Measurements from ENCODE around the gene RAB26. TPM values are rescaled to one million over a fixed set of nuclear protein-coding genes. Genes with fewer than 3 reads are reported as not detected.

The RAB26 gene
- total and polyA plus RNA-seq, 2 of the 13 experiments (the other 11 are each of a cell fraction or from before 2014, with no cell fraction given), result 0.86 to 3.6 TPM

DNA sequence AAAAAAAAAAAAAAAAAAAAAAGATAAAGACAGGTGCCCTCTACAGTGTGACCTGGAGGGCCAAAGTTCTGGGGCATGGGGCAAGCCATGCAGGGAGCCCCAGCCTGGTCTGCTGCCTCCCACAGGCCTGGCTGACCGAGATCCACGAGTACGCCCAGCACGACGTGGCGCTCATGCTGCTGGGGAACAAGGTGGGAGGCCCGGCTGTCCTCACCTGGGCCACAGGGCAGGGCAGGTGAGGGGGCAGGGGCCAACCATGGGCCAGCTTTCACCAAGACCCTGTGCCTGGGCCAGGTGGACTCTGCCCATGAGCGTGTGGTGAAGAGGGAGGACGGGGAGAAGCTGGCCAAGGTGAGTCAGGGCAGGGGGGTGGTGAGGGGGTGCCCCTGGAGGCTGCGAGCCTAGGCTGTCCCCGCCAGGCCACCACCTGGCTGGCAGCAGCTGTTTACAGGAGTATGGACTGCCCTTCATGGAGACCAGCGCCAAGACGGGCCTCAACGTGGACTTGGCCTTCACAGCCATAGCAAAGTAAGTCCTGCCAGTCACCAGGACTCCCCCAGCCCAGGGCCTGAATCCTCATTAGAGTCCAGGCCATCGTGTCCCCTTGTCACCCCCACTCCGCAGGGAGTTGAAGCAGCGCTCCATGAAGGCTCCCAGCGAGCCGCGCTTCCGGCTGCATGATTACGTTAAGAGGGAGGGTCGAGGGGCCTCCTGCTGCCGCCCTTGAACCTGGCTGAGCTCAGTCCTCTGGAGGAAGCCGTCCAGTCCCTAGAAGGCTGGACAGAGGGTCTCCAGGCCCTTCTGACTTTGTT, 4.5 kb downstream of the RAB26 start (continued):
- TF ChIP-seq, protein P1, sequence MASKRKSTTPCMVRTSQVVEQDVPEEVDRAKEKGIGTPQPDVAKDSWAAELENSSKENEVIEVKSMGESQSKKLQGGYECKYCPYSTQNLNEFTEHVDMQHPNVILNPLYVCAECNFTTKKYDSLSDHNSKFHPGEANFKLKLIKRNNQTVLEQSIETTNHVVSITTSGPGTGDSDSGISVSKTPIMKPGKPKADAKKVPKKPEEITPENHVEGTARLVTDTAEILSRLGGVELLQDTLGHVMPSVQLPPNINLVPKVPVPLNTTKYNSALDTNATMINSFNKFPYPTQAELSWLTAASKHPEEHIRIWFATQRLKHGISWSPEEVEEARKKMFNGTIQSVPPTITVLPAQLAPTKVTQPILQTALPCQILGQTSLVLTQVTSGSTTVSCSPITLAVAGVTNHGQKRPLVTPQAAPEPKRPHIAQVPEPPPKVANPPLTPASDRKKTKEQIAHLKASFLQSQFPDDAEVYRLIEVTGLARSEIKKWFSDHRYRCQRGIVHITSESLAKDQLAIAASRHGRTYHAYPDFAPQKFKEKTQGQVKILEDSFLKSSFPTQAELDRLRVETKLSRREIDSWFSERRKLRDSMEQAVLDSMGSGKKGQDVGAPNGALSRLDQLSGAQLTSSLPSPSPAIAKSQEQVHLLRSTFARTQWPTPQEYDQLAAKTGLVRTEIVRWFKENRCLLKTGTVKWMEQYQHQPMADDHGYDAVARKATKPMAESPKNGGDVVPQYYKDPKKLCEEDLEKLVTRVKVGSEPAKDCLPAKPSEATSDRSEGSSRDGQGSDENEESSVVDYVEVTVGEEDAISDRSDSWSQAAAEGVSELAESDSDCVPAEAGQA (IDR thresholded peaks at IDR 0.05; ENCODE audit: low read depth), result peak; percentile 18; the same call in 1 of the 2 replicates
- TF ChIP-seq, protein P1 (CRISPR knock-in tag; IDR thresholded peaks at IDR 0.05; ENCODE audit: borderline replicate concordance), result no peak
- TF ChIP-seq RXRB (CRISPR knock-in tag; IDR thresholded peaks at IDR 0.05; ENCODE audit: borderline replicate concordance) (no peak), PPARG (CRISPR knock-in tag; conservative IDR thresholded peaks at IDR 0.05) (no peak), NCOR1 (IDR thresholded peaks at IDR 0.05; ENCODE audit: borderline replicate concordance, low read length) (no peak), CAMTA2 (CRISPR knock-in tag; IDR thresholded peaks at IDR 0.05; ENCODE audit: borderline replicate concordance) (no peak), MLLT10 (CRISPR knock-in tag; IDR thresholded peaks at IDR 0.05) (no peak), ZNF670 (CRISPR knock-in tag; IDR thresholded peaks at IDR 0.05; ENCODE audit: borderline replicate concordance) (no peak)
- TF ChIP-seq, protein P2, sequence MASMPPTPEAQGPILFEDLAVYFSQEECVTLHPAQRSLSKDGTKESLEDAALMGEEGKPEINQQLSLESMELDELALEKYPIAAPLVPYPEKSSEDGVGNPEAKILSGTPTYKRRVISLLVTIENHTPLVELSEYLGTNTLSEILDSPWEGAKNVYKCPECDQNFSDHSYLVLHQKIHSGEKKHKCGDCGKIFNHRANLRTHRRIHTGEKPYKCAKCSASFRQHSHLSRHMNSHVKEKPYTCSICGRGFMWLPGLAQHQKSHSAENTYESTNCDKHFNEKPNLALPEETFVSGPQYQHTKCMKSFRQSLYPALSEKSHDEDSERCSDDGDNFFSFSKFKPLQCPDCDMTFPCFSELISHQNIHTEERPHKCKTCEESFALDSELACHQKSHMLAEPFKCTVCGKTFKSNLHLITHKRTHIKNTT (CRISPR knock-in tag; IDR thresholded peaks at IDR 0.05), result no peak
- TF ChIP-seq, protein P3, sequence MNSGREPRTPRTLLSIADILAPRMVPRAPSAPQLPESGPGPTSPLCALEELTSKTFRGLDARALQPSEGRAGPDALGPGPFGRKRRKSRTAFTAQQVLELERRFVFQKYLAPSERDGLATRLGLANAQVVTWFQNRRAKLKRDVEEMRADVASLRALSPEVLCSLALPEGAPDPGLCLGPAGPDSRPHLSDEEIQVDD (CRISPR knock-in tag; IDR thresholded peaks at IDR 0.05; ENCODE audit: borderline replicate concordance), result no peak
- TF ChIP-seq, protein P4, sequence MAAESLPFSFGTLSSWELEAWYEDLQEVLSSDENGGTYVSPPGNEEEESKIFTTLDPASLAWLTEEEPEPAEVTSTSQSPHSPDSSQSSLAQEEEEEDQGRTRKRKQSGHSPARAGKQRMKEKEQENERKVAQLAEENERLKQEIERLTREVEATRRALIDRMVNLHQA (CRISPR knock-in tag; IDR thresholded peaks at IDR 0.05), result no peak
- TF ChIP-seq, protein P5, sequence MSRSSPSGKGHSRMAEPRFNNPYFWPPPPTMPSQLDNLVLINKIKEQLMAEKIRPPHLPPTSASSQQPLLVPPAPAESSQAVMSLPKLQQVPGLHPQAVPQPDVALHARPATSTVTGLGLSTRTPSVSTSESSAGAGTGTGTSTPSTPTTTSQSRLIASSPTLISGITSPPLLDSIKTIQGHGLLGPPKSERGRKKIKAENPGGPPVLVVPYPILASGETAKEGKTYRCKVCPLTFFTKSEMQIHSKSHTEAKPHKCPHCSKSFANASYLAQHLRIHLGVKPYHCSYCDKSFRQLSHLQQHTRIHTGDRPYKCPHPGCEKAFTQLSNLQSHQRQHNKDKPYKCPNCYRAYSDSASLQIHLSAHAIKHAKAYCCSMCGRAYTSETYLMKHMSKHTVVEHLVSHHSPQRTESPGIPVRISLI (CRISPR knock-in tag; IDR thresholded peaks at IDR 0.05; ENCODE audit: borderline replicate concordance), result peak; percentile 84; the same call in 1 of the 2 replicates
- TF ChIP-seq, protein P6, sequence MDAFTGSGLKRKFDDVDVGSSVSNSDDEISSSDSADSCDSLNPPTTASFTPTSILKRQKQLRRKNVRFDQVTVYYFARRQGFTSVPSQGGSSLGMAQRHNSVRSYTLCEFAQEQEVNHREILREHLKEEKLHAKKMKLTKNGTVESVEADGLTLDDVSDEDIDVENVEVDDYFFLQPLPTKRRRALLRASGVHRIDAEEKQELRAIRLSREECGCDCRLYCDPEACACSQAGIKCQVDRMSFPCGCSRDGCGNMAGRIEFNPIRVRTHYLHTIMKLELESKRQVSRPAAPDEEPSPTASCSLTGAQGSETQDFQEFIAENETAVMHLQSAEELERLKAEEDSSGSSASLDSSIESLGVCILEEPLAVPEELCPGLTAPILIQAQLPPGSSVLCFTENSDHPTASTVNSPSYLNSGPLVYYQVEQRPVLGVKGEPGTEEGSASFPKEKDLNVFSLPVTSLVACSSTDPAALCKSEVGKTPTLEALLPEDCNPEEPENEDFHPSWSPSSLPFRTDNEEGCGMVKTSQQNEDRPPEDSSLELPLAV (CRISPR knock-in tag; conservative IDR thresholded peaks at IDR 0.05; ENCODE audit: low read depth), result no peak
